HG02678 (cell line): Measurements from ENCODE around the gene BUB1.
"Not testable (repeated sequence)": the region's sequence is repeated elsewhere in the genome, so short reads cannot be mapped to it uniquely, and the experiment has no call there.

Experiments used
- ATAC-seq: cut with Tn5 transposase; IDR thresholded peaks from one replicate; pipeline ENCODE4 v1.9.1; 2021; ENCODE audit warnings: mild to moderate bottlenecking, moderate library complexity; ENCODE audit not compliant: unreplicated experiment

BUB1 gene

DNA sequence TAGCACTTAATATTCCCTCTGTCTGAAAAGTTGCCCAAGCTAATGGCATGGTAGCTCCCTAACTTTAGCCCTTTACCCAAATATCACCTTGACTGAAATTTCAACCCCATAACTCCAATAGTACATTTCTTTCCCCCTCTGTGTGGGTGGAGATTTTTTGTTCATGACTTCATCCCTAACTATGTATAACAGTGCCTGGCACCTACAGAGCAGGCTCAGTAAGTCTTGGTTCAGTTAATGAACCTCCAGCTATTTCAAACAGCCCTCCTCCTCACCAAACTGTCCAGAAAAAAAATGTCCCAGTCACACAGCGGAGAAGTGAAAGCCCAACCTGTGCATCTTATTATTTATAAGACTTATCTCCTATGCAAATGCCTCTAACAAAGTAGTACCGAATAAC lies 18.6 kb downstream of the BUB1 start:
- no peak for ATAC-seq

DNA sequence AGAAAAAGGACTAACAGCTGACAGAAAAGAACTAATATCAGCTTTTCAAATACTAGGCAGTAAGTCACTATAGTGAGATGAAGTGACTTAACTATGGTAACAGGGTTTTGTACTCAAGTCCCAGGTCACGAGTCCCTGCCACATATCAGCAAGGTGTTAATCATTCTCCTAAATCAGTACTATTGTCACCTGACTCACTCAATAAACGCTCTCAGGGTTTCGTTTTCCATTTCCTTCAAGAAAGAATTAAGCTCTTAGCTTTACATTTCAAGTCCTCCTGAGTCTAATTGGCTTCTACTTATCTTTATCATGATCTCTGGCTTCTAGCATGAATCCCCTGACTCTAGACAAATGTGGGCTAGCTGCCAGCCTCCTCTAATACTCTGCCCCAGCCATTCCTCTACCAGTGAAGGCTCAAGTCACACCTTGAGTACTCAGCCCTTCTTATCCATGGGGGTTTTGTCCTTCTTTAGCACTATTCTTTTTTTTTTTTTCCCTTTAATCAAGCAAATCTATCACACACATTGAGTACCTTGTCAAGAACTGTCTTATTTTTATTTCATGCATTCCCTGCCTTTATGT lies 20.0 kb downstream of the BUB1 start:
- ATAC-seq: no peak

DNA sequence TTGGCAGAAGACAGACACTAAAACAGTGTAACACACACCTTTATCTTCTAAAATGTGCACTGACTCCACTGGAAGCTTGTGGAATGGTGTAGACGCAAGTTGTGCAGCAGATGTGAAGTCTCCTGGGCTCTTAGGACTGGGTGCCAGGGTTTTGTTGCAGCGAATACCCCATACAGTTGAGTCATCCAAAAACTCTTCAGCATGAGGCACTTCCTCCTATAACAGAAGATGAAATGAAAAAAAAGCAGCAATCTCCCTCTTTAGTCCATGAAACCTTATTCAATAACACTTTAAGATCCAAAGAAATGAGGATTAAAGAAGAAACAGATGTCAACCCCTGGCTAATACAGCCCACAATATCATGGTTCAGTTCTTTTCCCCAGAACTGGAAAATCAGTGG lies 22.2 kb downstream of the BUB1 start:
- ATAC-seq: no peak

DNA sequence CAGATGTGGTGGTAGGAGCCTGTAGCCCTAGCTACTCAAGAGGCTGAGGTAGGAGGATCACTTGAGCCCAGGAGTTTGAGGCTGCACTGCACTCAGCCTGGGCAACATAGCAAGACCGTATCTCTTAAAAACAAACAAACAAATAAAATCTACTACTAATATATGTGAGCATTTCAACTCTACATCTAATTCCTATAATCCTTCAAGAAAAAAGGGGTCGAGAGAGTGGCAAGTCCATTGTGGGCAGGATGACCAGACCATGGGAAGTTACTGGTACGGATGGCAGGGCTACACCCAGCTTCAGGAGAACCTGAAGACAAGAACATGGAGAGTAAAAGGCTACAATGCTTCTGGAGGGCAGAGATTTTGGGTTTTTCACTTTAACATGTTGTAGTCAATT lies 24.0 kb downstream of the BUB1 start:
- ATAC-seq: no peak

DNA sequence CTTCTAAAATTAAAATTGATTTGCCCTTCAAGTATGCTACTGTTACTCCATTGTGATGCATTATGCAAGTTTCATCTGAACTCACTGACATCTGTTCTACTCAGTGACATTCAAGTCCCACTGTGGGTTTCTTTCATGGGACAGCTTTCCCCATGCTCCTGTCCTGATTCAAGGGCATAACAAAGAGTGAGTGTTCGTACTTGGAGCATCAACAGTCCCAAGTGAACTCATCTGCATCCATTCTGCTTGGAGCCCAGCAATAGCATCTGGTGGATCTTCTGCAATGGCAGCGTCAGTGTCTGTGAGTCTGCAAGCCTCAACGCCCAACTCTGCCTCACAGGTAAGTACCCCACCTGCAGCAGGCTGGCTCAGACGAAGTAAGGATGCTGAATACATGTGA lies 27.5 kb downstream of the BUB1 start:
- ATAC-seq: no peak

DNA sequence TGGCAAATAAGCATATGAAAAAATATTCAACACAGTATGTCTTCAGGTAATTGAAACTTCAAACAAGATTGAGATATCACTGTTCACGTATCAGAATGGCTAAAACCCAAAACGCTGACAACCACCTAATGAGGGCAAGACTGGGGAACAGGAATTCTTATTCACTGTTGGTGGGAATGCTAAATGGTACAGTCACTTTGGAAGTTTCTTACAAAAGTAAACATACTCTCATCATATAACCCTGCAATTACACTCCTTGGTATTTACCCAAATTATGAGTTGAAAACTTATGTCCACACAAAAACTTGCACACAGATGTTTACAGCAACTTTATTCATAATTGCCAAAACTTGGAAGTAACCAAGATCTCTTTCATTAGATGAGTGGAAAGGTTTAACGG lies 30.1 kb downstream of the BUB1 start:
- ATAC-seq: no peak

DNA sequence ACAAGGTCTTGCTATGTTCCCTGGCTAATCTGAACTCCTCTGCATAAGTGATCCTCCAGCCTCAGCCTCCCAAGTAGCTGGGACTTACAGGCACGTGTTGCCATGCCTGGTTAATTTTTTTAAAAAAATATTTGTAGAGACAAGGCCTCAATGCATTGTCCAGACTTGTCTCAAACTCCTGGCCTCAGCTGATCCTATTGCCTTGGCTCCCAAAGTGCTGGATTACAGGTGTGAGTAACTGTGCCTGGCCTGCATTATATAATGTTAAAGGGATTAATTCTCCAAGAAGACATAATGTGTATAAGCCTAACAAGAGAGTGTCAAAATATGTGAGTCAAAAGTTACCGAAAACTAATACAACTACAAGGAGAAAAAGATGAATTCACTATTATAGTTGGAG lies 32.2 kb downstream of the BUB1 start:
- no peak for ATAC-seq

DNA sequence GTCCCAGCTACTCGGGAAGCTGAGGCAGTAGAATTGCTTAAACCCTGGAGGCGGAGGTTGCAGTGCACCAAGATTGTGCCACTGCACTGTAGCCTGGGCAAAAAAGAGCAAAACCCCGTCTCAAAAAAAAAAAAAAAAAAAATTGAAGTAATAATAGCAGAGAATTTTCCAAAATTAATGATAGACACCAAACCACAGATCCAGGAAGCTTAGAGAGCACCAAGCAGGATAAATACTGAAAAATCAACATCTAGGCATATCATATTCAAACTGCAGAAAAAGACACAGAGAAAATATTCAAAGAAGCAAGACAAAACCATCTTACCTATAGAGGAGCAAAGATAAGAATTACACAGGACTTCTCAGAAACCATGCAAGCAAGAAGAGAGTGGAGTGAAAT lies 33.5 kb downstream of the BUB1 start:
- no peak for ATAC-seq

DNA sequence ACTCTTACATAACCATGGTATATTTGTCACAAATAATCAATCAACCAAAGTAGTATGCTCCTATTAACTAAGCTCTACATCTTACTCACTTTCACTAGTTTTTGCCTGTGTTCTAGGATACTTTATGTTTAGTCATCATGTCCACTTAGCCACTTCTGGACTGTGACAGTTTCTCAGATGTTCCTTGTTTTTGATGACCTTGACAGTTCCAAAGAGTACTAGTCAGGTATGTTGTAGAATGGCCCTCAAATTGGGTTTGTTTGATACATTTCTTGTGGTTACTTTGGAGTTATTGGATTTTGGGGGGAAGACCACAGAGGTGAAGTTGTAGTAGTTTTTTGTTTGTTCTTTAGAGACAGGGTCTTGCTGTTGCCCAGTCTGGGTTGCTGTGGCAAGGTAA lies 35.5 kb downstream of the BUB1 start:
- no peak for ATAC-seq

DNA sequence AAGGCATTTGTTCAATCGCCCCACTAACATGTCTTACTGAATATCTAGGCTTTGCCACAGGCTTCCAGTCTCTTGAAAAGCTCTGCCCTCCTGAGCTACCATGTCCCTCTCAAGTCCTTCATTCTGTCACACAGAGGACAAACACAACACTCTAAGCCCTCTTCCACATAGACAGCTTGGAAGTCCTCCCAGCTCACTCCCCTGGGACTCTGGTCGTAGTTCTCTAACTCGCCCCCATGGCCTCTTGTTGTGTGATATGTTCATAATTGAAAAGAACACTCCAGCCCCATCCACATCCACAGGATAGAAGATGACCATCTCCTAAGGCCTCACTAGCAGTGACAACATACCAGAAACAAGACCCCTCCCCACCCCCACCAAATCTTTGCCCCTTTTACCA lies 37.9 kb downstream of the BUB1 start:
- no peak for ATAC-seq

DNA sequence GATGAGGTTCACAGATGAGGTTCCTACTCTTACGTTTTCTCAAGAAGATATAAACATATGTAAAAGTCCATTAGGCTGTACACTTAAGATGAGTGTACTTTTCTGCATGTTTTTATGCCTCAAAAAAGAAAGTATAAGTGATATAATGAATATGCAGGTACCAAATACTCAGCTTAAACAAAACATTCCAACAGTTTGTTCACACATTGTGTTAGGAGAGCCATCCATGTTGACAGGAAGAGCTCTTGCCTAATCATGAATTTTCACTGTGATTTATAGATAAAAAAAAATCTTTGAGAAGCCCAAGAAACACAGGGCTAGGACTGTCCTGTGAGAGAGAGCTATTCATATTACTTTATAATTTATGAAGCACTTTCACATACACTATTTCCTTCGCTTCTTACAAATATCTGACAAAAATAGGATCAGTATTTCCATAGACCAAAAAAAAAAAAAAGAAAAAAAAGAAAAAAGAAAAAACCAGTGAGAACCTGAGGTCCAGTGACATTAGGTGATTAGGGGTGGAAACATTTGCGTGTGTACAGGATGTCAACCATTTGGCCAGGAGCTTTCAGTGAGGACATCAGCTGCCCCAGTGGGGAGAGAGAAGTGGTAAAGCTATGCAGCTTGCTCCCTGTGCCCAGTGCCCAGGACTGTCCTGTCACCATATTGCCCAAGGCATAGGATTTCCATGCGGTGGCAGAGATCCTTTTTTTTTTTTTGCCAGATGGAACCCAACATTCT lies 38.7 kb downstream of the BUB1 start:
- no peak for ATAC-seq

DNA sequence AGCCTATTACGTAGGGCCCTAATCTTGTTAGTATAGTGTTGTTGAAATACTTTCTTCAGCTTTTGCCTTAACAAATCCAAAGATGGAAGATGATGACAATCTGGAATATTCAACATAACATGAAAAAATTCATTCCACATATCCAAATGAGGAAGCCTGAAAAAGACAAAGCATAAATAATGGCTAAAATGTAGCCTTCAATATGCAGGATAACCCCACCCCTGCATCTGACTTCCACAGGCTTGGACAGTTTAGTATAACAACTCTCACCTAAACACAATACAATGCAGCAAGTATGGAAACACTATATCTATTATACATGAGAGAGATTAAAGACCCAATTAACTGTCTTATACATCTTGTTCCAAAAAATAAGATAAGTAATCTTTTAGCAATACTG lies 39.9 kb downstream of the BUB1 start:
- no peak for ATAC-seq

DNA sequence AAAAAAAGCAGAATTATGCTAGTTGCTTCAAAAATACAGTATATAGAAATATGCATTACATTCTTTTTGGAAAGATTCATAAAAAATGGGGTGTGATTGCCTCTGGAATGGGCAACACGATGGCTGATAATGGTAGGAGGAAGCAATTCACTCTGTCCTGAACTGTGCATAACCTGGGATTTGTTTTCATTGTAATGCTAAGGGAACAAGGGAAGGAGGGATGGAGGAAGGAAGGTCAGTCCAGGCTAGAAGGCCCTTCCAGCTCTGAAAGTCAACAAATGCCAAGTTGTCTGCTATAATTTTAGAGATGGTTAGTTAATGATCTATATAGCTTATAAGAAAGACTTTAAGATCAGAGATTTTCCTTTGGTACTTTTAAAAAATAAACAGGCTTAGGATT lies 40.8 kb downstream of the BUB1 start:
- ATAC-seq: no peak

DNA sequence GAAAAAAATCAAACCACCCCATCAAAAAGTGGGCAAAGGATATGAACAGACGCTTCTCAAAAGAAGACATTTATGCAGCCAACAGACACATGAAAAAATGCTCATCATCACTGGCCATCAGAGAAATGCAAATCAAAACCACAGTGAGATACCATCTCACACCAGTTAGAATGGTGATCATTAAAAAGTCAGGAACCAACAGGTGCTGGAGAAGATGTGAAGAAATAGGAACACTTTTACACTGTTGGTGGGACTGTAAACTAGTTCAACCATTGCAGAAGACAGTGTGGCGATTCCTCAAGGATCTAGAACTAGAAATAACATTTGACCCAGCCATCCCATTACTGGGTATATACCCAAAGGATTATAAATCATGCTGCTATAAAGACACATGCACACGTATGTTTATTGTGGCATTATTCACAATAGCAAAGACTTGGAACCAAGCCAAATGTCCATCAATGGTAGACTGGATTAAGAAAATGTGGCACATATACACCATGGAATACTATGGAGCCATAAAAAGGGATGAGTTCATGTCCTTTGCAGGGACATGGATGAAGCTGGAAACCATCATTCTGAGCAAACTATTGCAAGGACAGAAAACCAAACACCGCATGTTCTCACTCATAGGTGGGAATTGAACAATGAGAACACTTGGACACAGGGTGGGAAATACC lies 41.8 kb downstream of the BUB1 start:
- not testable (repeated sequence) for ATAC-seq

DNA sequence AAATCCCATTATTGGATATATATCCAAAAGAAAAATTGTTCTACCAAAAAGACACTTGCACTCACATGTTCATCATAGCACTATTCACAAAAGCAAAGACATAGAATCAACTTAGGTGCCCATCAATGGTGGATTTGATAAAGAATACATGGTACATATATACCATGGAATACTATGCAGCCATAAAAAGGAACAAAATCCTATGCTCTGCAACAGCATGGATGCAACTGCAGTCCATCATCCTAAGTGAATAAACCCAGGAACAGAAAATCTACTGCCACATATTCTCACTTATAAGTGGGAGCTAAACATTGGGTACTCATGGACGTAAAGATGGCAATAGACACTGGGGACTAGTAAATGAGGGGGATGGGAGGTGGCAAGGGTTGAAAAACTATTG lies 50.5 kb downstream of the BUB1 start:
- not testable (repeated sequence) for ATAC-seq

DNA sequence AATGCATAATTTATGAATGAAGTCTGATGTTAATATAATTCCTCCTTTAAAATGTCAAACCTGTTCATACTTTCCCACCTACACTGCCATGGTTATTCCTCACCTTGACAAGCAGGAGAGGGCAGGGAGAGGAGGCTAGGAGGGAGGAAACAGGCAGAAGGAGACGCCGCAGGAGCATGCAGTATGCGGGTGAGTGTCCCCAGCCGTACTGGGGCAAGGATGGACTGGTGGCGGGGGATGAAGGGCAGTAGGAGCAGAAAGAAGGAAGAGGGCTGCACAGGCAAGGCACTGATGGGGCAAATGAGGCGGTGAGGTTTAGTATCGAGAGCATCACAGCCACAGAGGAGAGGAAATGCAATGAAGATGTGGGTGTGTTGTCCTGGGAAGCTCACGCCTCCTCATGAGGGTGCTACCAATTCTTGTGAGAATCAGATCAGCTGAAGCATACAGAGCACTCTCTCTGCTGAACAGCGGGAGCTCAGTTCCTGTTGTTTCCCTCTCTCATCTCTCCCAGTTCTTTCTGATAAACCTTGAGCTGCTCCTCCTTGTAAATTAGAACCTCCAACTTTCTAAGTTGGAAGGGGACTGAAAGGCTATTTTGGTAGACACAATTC lies 58.4 kb downstream of the BUB1 start:
- ATAC-seq: not testable (repeated sequence)

DNA sequence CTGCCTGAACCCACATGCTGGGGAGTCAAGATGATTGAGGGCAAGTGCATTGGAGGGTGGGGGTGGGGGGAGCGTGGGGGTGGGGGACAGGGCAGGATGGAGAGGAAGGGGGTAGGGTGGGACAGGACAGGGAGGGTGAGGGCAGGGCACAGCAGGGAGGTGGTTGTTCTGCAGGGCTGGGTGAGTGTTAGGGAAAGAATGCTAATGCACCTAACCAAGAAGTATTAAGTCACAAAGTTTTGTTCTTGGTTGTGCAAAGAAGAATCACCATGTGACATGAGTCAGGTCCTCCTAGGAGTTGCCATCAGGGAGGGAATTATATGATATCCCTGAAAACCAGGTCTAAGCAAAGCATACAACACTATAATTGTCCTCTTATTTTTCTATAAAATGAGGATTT lies 63.9 kb downstream of the BUB1 start:
- not testable (repeated sequence) for ATAC-seq

DNA sequence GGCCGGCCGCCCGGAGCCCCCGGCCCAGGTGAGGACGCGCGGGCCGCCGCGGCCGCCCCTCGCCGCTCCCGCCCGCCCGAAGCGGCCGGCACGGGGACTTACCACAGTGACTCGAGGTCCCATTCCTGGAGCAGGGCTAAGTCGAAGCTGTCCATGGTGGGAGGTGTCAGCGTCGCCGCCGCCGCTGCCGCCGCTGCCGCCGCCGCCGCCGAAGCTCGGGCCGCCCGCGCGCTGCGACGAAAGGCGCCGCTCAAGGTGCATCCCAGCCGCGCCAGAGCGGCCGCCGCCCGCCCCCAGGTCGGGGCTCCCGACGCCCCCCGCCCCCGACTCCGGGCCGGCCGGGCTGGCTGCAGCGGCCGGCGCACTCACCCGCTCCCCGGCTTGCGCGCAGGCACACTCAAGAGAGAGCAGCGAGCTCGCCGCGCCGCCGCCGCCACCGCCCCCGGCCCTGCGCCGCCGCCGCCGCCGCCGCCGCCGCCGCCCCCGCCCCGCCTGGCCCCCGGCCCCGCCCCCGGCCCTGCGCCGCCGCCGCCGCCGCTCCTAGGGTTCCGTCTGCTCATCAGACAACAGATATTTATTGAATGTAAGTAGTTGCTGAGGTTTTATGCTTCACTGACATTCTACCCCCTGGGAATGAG lies 67.1 kb downstream of the BUB1 start:
- peak; percentile 51 for ATAC-seq

DNA sequence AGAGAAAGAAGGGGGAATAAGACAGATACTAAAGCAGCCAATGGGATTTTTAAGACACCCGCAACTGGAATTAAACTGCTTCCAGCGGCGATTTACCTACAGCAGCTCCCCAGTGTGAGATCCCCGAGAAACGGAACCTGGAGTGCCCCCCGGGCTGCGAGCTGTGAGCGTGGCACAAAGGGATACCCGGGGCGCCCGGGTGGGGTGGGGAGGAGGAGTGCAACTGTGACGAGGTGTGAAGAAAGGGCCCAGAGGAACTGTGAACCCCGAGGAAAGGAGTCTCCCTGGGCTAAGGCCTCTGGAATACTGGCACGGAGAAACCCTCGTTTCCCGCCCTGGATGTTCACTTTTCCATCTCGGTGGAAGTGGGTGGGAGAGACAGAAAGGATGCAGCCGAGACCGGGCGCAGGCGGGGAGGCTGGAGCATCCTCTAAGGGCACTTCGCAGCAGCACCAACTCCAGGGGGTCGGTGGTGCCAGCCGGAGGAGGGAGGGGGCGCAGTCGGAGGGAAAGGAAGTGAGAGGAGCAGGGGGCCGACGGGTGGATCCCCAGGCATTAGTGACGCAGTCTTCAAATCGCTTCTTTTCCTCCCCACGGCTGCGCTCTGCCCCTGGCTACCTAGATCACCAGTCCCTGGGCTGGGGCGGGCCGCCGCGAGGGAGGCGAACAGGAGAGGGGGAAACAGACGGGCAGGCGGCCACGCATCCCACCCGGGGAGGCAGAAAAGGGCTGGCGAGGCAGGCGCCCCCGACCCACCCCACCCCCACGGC lies 67.8 kb downstream of the BUB1 start:
- peak; percentile 25 for ATAC-seq

DNA sequence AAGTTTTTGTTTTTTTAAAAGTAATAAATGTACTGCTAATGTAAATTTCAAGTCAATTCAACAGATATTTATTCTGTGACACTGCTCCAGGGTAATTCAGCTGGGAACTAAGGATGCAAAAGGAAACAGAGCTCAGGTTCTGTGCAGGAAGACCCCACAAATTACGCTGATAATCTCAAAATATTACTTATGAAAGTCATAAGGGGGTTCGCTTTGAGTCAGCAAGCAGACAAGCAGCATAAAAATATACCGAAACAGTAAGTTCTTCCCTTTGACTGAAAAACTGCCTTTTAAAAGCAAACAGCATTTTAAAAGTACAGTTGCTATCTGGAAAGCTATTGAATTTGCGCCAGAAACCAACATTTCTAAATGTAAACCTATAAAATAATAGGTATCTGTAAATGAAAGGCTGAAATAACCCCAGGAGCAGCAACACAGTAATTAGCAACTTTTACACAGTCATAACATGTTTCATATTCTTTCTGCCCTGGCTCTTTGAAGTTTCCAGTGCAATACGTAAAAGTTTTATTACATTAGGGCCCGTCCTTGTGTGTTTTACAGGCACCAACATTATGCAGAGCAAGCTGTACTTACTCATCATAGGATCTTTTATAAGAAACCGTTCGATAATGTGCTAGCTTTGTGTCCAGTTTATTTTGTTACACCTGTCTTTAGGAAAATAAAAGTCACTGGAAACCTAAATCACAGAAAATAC lies 68.9 kb downstream of the BUB1 start:
- ATAC-seq: not testable (repeated sequence)
